Aorta (tissue), 5 donors: ENCODE data around the gene ZFAND3. TPM values are rescaled to one million over a fixed set of nuclear protein-coding genes. Genes with fewer than 3 reads are reported as not detected.

Experiments
- ATAC-seq: fragments of 200-7000 bp; cut with Tn5 transposase; one replicate; pipeline ENCODE4 v1.9.1; 2022; ENCODE audit warnings: moderate library complexity; ENCODE audit not compliant: low FRiP score
- DNase-seq, 2 donors: peaks; one replicate each; pipeline ENCODE4 v3.0.0-alpha.2; 2020
- H3K27ac ChIP-seq, 2 donors: one replicate each; pipeline ENCODE4 v1.5.1; 2013; ENCODE audit warnings: low read length in 2 of 2, mild to moderate bottlenecking in 2 of 2, moderate library complexity in 2 of 2, control low read depth in 1 of 2, inconsistent platforms in 1 of 2, low read depth in 1 of 2
- H3K27me3 ChIP-seq, 2 donors: one replicate each; pipeline ENCODE4 v1.6.1; 2013; ENCODE audit warnings: control low read depth in 1 of 2, low read length in 1 of 2, mild to moderate bottlenecking in 1 of 2, moderate library complexity in 1 of 2; ENCODE audit not compliant: insufficient read depth in 2 of 2, control insufficient read depth in 1 of 2
- H3K36me3 ChIP-seq, 2 donors: one replicate each; pipeline ENCODE4 v1.6.1; 2013; ENCODE audit warnings: control low read depth in 1 of 2, low read length in 1 of 2, mild to moderate bottlenecking in 1 of 2; ENCODE audit not compliant: insufficient read depth in 2 of 2, control insufficient read depth in 1 of 2
- H3K4me1 ChIP-seq, 2 donors: one replicate each; pipeline ENCODE4 v1.6.1; 2013; ENCODE audit warnings: low read length in 2 of 2, control low read depth in 1 of 2, mild to moderate bottlenecking in 1 of 2, moderate library complexity in 1 of 2; ENCODE audit not compliant: insufficient read depth in 2 of 2, control insufficient read depth in 1 of 2
- H3K4me3 ChIP-seq, 2 donors: one replicate each; pipeline ENCODE4 v1.5.1; 2013; ENCODE audit warnings: low read length in 2 of 2, control low read depth in 1 of 2, mild to moderate bottlenecking in 1 of 2
- H3K9me3 ChIP-seq: one replicate; pipeline ENCODE4 v1.6.1; 2013; ENCODE audit warnings: mild to moderate bottlenecking, low read length; ENCODE audit not compliant: control insufficient read depth
- WGBS, 2 donors: extraction: QIAGEN DNeasy Blood & Tissue Kit; methylation state at CpG; one replicate each; pipeline ENCODE4 v1.1.7; 2013; 5-methylcytosine and 5-hydroxymethylcytosine counted together
- intact Hi-C, 2 donors: fragments of 100-400 bp; cut with DNase I; formaldehyde crosslinking; loops; one replicate each; pipeline versions ENCODE4 v1.14.2 to v1.15.0; 2022
- polyA plus RNA-seq, 2 donors: library from polyadenylated mRNA; stranded (reverse); fragments of 200-250 nt; gene quantifications; one replicate each; pipeline ENCODE4 v1.2.3, GENCODE V29; 2013
- total RNA-seq, 2 donors: library from RNA; stranded (reverse); fragmentation: NEBNext Ultra II Directional; extraction: Animal tissue kit (Norgen Biotek cat#: 25700); gene quantifications; one replicate each; pipeline ENCODE4 v1.2.1, GENCODE V29; 2021
- donor health status: healthy with polysubstance abuse.
- donor health status: Bipolar disorder and iron deficiency.
- donor health status: DM: no; HTN: no; CAD: no.
- donor health status: DM: no; HTN: no; CAD: no.
- donor health status: DM: yes; HTN: yes; CAD: no.

The ZFAND3 gene
- total and polyA plus RNA-seq, 4 donors, result 29.6 to 86.0 (median 65.1) TPM

- intact Hi-C loops, result no loop called here
Observed at GRCh38 chr6:37783025-37783855, 36.3 kb upstream of the ZFAND3 start.

GRCh38 chr6:37783856-37784584 lies 35.5 kb upstream of the ZFAND3 start:
- H3K9me3 ChIP-seq, result no peaks in the 10 kb centered on the region
- no peak overlapping the region for H3K27ac ChIP-seq
- no peaks in the 10 kb centered on the region for H3K27me3 ChIP-seq
- H3K4me3 ChIP-seq, result peak overlapping the region; percentile 21 to 48
- intact Hi-C loops, result no loop called here
- DNase-seq (peak in 1 of 2 donors; percentile 81), ATAC-seq (peak; percentile 72)
- no peaks in the 10 kb centered on the region for H3K36me3 ChIP-seq
- WGBS, 2 donors, result 1% methylated on average over 35 of the region's 35 CpGs
- H3K4me1 ChIP-seq, result no peaks in the 10 kb centered on the region

More at GRCh38 chr6:37783025-37783855, 36.3 kb upstream of the ZFAND3 start:
- H3K9me3 ChIP-seq, result no peaks in the 10 kb centered on the region
- ATAC-seq, result peak; percentile 52
- H3K36me3 ChIP-seq, result no peaks in the 10 kb centered on the region
- peak in 1 of 2 donors; percentile 86 for DNase-seq
- H3K4me3 ChIP-seq, result peak overlapping the region; percentile 21 to 48
- WGBS, 2 donors, result 10 to 14% methylated on average over 26 of the region's 26 CpGs
- H3K4me1 ChIP-seq, result no peaks in the 10 kb centered on the region
- no peaks in the 10 kb centered on the region for H3K27me3 ChIP-seq
- H3K27ac ChIP-seq, result no peak overlapping the region

GRCh38 chr6:37784585-37784967 lies 35.0 kb upstream of the ZFAND3 start:
- intact Hi-C loops, result no loop called here
- WGBS, 2 donors, result 12 to 21% methylated on average over 7 of the region's 7 CpGs
- no peak for DNase-seq

GRCh38 chr6:37785002-37785662 lies 34.4 kb upstream of the ZFAND3 start:
- no peaks in the 10 kb centered on the region for H3K9me3 ChIP-seq
- no peaks in the 10 kb centered on the region for H3K4me1 ChIP-seq
- no peak for DNase-seq
- H3K36me3 ChIP-seq, result no peaks in the 10 kb centered on the region
- WGBS, 2 donors, result 77 to 87% methylated on average over 13 of the region's 13 CpGs
- no peak for ATAC-seq
- H3K4me3 ChIP-seq, result no peak overlapping the region
- intact Hi-C loops, result no loop called here
- H3K27me3 ChIP-seq, result no peaks in the 10 kb centered on the region
- H3K27ac ChIP-seq, result no peak overlapping the region

More at GRCh38 chr6:37784585-37784967, 35.0 kb upstream of the ZFAND3 start:
- no peak overlapping the region for H3K4me3 ChIP-seq
- H3K4me1 ChIP-seq, result no peaks in the 10 kb centered on the region
- no peak overlapping the region for H3K27ac ChIP-seq
- H3K27me3 ChIP-seq, result no peaks in the 10 kb centered on the region
- peak; percentile 16 for ATAC-seq
- H3K9me3 ChIP-seq, result no peaks in the 10 kb centered on the region
- H3K36me3 ChIP-seq, result no peaks in the 10 kb centered on the region

- Histone ChIP-seq H3K36me3 (no peaks in the 10 kb centered on the region), H3K9me3 (no peaks in the 10 kb centered on the region), H3K4me1 (no peaks in the 10 kb centered on the region), H3K27ac (no peak overlapping the region), H3K4me3 (no peak overlapping the region), H3K27me3 (no peaks in the 10 kb centered on the region)
- WGBS, 2 donors, result 86 to 92% methylated on average over 18 of the region's 18 CpGs
- no peak for DNase-seq
- ATAC-seq, result no peak
- intact Hi-C loops, result no loop called here
Observed at GRCh38 chr6:37785663-37786270, 33.8 kb upstream of the ZFAND3 start.

- H3K27me3 ChIP-seq, result no peaks in the 10 kb centered on the region
- no peaks in the 10 kb centered on the region for H3K4me1 ChIP-seq
- H3K9me3 ChIP-seq, result no peaks in the 10 kb centered on the region
- H3K36me3 ChIP-seq, result no peaks in the 10 kb centered on the region
- ATAC-seq, result no peak
- intact Hi-C loops, result no loop called here
- no peak overlapping the region for H3K27ac ChIP-seq
- H3K4me3 ChIP-seq, result no peak overlapping the region
- DNase-seq, result no peak
- WGBS, 2 donors, result 86 to 93% methylated on average over 2 of the region's 2 CpGs
Observed at GRCh38 chr6:37787216-37787615, 32.3 kb upstream of the ZFAND3 start.

- Histone ChIP-seq H3K27ac (no peak overlapping the region), H3K9me3 (no peaks in the 10 kb centered on the region), H3K4me3 (no peak overlapping the region), H3K27me3 (no peaks in the 10 kb centered on the region), H3K4me1 (no peaks in the 10 kb centered on the region), H3K36me3 (no peaks in the 10 kb centered on the region)
- DNase-seq, result no peak
- no peak for ATAC-seq
- intact Hi-C loops, result no loop called here
- 59 to 65% methylated on average over 2 of the region's 2 CpGs for WGBS, 2 donors
Observed at GRCh38 chr6:37788259-37788658, 31.3 kb upstream of the ZFAND3 start.

- intact Hi-C loops, result loop anchor here (5.0 to 10.0 kb wide), 3 partner anchors 66 to 703 kb away; no protein-coding TSS in a partner anchor
- no peak overlapping the region for H3K4me3 ChIP-seq
- H3K27ac ChIP-seq, result no peak overlapping the region
- H3K9me3 ChIP-seq, result no peaks in the 10 kb centered on the region
- ATAC-seq (peak; percentile 97), DNase-seq (peak; percentile 95 to 96)
- H3K36me3 ChIP-seq, result no peaks in the 10 kb centered on the region
- no peaks in the 10 kb centered on the region for H3K4me1 ChIP-seq
- H3K27me3 ChIP-seq, result no peaks in the 10 kb centered on the region
- 19 to 22% methylated on average over 10 of the region's 10 CpGs for WGBS, 2 donors
Observed at GRCh38 chr6:37791156-37791919, 28.2 kb upstream of the ZFAND3 start.
